ENCODE results near the gene HERC3. TPM values are rescaled to one million over a fixed set of nuclear protein-coding genes. Genes with fewer than 3 reads are reported as not detected.

The HERC3 gene
- total and polyA plus RNA-seq, 2 of the 13 experiments (the other 11 are each of a cell fraction or from before 2014, with no cell fraction given) = 3.8 to 6.2 TPM

- CTCF ChIA-PET (ENCODE audit: low intra/inter-chr PET ratio, low total read pairs) = no interaction called here
- Histone ChIP-seq H3K4me3 (replicated peaks in 1 of 3; ENCODE audit: insufficient read depth in 1 of 3, low read depth in 2 of 3, low read length in 3 of 3) (no peak overlapping the region), H3K36me3 (replicated peaks in 1 of 2; ENCODE audit: control insufficient read depth in 1 of 2, insufficient read depth in 2 of 2, low read length in 2 of 2) (peaks cover 0 to 1% of the 10 kb centered on the region in 2 experiments; a peak in 1 of 5 replicates), H3K9me3 (ENCODE audit: low read length) (no peaks in the 10 kb centered on the region), H4K20me1 (ENCODE audit: insufficient read depth, low read length) (no peaks in the 10 kb centered on the region), H2AFZ (ENCODE audit: low read length) (no peak overlapping the region), H3K4me1 (ENCODE audit: insufficient read depth, low read length) (no peaks in the 10 kb centered on the region), H3K27ac (ENCODE audit: extremely low read length, insufficient read depth, low read length) (no peak overlapping the region), H3K27me3 (ENCODE audit: control insufficient read depth in 1 of 2, insufficient read depth in 2 of 2, low read length in 2 of 2) (no peaks in the 10 kb centered on the region), H3K4me2 (ENCODE audit: low read depth, low read length) (no peak overlapping the region), H3K9ac (ENCODE audit: insufficient read depth, low read depth, low read length) (no peak overlapping the region), H3K79me2 (ENCODE audit: insufficient read depth, low read length) (no peaks in the 10 kb centered on the region)
- WGBS (ENCODE audit: low lambda C conversion rate) = 91% methylated on average over 5 of the region's 5 CpGs
- intact Hi-C loops (cut with micrococcal nuclease; ENCODE audit: unreplicated experiment) (no loop called here), in situ Hi-C loops (cut with HindIII; ENCODE audit: extremely low pct_ligation_motif_present, low pct_unique_long_range_greater_than_20kb) (no loop called here)
- no peak for TF ChIP-seq ZUFSP (CRISPR knock-in tag; IDR thresholded peaks at IDR 0.05; ENCODE audit: borderline replicate concordance)
- no peak for TF ChIP-seq ISL2 (CRISPR knock-in tag; IDR thresholded peaks at IDR 0.05)
- TF ChIP-seq NR2C2 (CRISPR knock-in tag; IDR thresholded peaks at IDR 0.05; ENCODE audit: borderline replicate concordance) = no peak
- ATAC-seq (no peak), FAIRE-seq (no peak), DNase-seq (ENCODE audit: low spot score) (no peak)
- POLR2A ChIA-PET = no interaction called here
- no TSS peak for BruUV-seq (replicated peaks)
These were observed 88.9 kb downstream of the HERC3 start for GRCh38 chr4:88681209-88681608.

GRCh38 chr4:88690355-88690754 lies 98.1 kb downstream of the HERC3 start:
- intact Hi-C loops (cut with micrococcal nuclease; ENCODE audit: unreplicated experiment) = no loop called here
- TF ChIP-seq MAFK (conservative IDR thresholded peaks at IDR 0.05 in 1 of 2, IDR thresholded peaks at IDR 0.05 in 1 of 2; ENCODE audit: low read length in 2 of 2) (peak; percentile 40 to 56; a peak in 2 of 4 replicates), ZKSCAN5 (CRISPR knock-in tag; IDR thresholded peaks at IDR 0.05) (no peak)
- Histone ChIP-seq H3K9ac (ENCODE audit: insufficient read depth, low read depth, low read length) (no peak overlapping the region), H3K27me3 (ENCODE audit: control insufficient read depth in 1 of 2, insufficient read depth in 2 of 2, low read length in 2 of 2) (no peaks in the 10 kb centered on the region), H3K27ac (ENCODE audit: extremely low read length, insufficient read depth, low read length) (no peak overlapping the region), H3K4me3 (replicated peaks in 1 of 3; ENCODE audit: insufficient read depth in 1 of 3, low read depth in 2 of 3, low read length in 3 of 3) (no peak overlapping the region), H4K20me1 (ENCODE audit: insufficient read depth, low read length) (no peaks in the 10 kb centered on the region), H3K36me3 (replicated peaks in 1 of 2; ENCODE audit: control insufficient read depth in 1 of 2, insufficient read depth in 2 of 2, low read length in 2 of 2) (no peaks in the 10 kb centered on the region), H3K4me2 (ENCODE audit: low read depth, low read length) (no peak overlapping the region), H3K4me1 (ENCODE audit: insufficient read depth, low read length) (no peaks in the 10 kb centered on the region), H3K79me2 (ENCODE audit: insufficient read depth, low read length) (no peaks in the 10 kb centered on the region), H2AFZ (ENCODE audit: low read length) (no peak overlapping the region), H3K9me3 (ENCODE audit: low read length) (no peaks in the 10 kb centered on the region)
- 97% methylated on average over 3 of the region's 3 CpGs for WGBS (ENCODE audit: low lambda C conversion rate)
- DNase-seq (ENCODE audit: low spot score) (no peak), ATAC-seq (no peak), FAIRE-seq (no peak)
- in situ Hi-C loops (cut with HindIII; ENCODE audit: extremely low pct_ligation_motif_present, low pct_unique_long_range_greater_than_20kb) = no loop called here
- POLR2A ChIA-PET = no interaction called here
- BruUV-seq (replicated peaks) = no TSS peak
- CTCF ChIA-PET (ENCODE audit: low intra/inter-chr PET ratio, low total read pairs) = no interaction called here
